H1 (cell line): ENCODE data around the gene ARMC7. TPM values are rescaled to one million over a fixed set of nuclear protein-coding genes. Genes with fewer than 3 reads are reported as not detected.

Experiments
- CTCF ChIA-PET: fragments of 300-600 bp; sonication (Branson Sonifier 250); formaldehyde crosslinking; loops from one replicate; lab custom pipeline; 2021; ENCODE audit not compliant: partially characterized antibody; lab: Charles Lee
- POLR2A ChIA-PET: fragments of 300-600 bp; sonication (Branson Sonifier 250); formaldehyde crosslinking; loops from one replicate; lab custom pipeline; 2021; ENCODE audit warnings: inconsistent platforms; ENCODE audit not compliant: partially characterized antibody; lab: Charles Lee
- DNase-seq, 2 experiments: peaks; one replicate each; pipeline versions ENCODE4 v3.0.0 to v3.0.0-alpha.2; 2010 to 2022; ENCODE audit warnings: low spot score in 2 of 2, low read depth in 1 of 2, mixed read lengths in 1 of 2
- FAIRE-seq: peaks from 2 replicates; lab custom pipeline; 2011; peaks lifted over from hg19 to GRCh38; lab: Jason Lieb, UNC
- H2AFZ ChIP-seq: 2 replicates; pipeline ENCODE4 v1.8.1; 2012; ENCODE audit warnings: low read length, inconsistent platforms
- H2AK5ac ChIP-seq: 2 replicates; pipeline ENCODE4 v1.6.1; 2013; ENCODE audit warnings: low read depth, low read length
- H2BK120ac ChIP-seq: replicated peaks from 2 replicates; pipeline ENCODE3; 2013; ENCODE audit warnings: low read depth, low read length, inconsistent platforms
- H2BK12ac ChIP-seq: 2 replicates; pipeline ENCODE4 v1.6.1; 2013; ENCODE audit warnings: low read depth, low read length
- H2BK15ac ChIP-seq: 2 replicates; pipeline ENCODE4 v1.6.1; 2013; ENCODE audit warnings: low read length
- H2BK20ac ChIP-seq: 2 replicates; pipeline ENCODE4 v1.6.1; 2013; ENCODE audit warnings: low read length
- H2BK5ac ChIP-seq: 2 replicates; pipeline ENCODE4 v1.6.1; 2013; ENCODE audit warnings: low read depth, low read length
- H3K14ac ChIP-seq: 2 replicates; pipeline ENCODE4 v1.6.1; 2013; ENCODE audit warnings: inconsistent platforms; ENCODE audit not compliant: insufficient read length
- H3K18ac ChIP-seq: 2 replicates; pipeline ENCODE4 v1.6.1; 2013; ENCODE audit warnings: low read length; ENCODE audit errors: extremely low read depth
- H3K23ac ChIP-seq: 2 replicates; pipeline ENCODE4 v1.6.1; 2013; ENCODE audit warnings: inconsistent platforms; ENCODE audit not compliant: insufficient read length
- H3K23me2 ChIP-seq: 2 replicates; pipeline ENCODE4 v1.6.1; 2013; ENCODE audit warnings: low read depth, low read length
- H3K27ac ChIP-seq: 2 replicates; pipeline ENCODE4 v1.6.1; 2011; ENCODE audit warnings: low read depth, low read length, inconsistent platforms
- H3K27me3 ChIP-seq, 4 experiments: replicated peaks in 1 of 4; 1 replicate in 1 of 4; 2 replicates in 3 of 4; pipeline versions ENCODE4 v1.6.1 to v1.8.1; 2011 to 2013; ENCODE audit warnings: low read length in 3 of 4, mild to moderate bottlenecking in 3 of 4, inconsistent platforms in 2 of 4, mixed read lengths in 2 of 4, moderate library complexity in 1 of 4; ENCODE audit not compliant: control insufficient read depth in 3 of 4, insufficient read depth in 3 of 4; ENCODE audit errors: extremely low read depth in 1 of 4
- H3K36me3 ChIP-seq, 4 experiments: 2 replicates each; pipeline versions ENCODE4 v1.6.1 to v1.8.1; 2011 to 2013; ENCODE audit warnings: mild to moderate bottlenecking in 4 of 4, low read length in 3 of 4, moderate library complexity in 2 of 4, control low read depth in 1 of 4, inconsistent platforms in 1 of 4; ENCODE audit not compliant: insufficient read depth in 4 of 4, control insufficient read depth in 2 of 4
- H3K4ac ChIP-seq: replicated peaks from 2 replicates; pipeline ENCODE3; 2013; ENCODE audit warnings: low read length, low read depth, mixed read lengths, inconsistent platforms; ENCODE audit not compliant: insufficient read length
- H3K4me1 ChIP-seq, 4 experiments: replicated peaks in 1 of 4; 1 replicate in 1 of 4; 2 replicates in 3 of 4; pipeline versions ENCODE4 v1.6.1 to v1.8.1; 2011 to 2013; ENCODE audit warnings: low read length in 3 of 4, inconsistent platforms in 2 of 4, mixed read lengths in 1 of 4; ENCODE audit not compliant: insufficient read depth in 4 of 4, control insufficient read depth in 3 of 4
- H3K4me2 ChIP-seq, 2 experiments: 2 replicates each; pipeline versions ENCODE4 v1.6.1 to v1.8.1; 2011 to 2013; ENCODE audit warnings: low read depth in 2 of 2, low read length in 2 of 2, control low read depth in 1 of 2, inconsistent platforms in 1 of 2, mild to moderate bottlenecking in 1 of 2; ENCODE audit not compliant: insufficient read depth in 1 of 2
- H3K4me3 ChIP-seq, 4 experiments: fragments of 200-600, 300-600 bp in 1 of 4; sonication (generic), shearing (Covaris generic), sonication (Bioruptor Twin) in 1 of 4; 2 replicates each; pipeline versions ENCODE4 v1.5.1 to v1.8.1; 2011 to 2016; ENCODE audit warnings: low read length in 4 of 4, low read depth in 3 of 4, control low read depth in 2 of 4, inconsistent platforms in 2 of 4, mild to moderate bottlenecking in 2 of 4, mixed read lengths in 1 of 4, moderate library complexity in 1 of 4; ENCODE audit not compliant: insufficient read depth in 2 of 4; ENCODE audit errors: extremely low read depth in 1 of 4
- H3K56ac ChIP-seq: replicated peaks from 2 replicates; pipeline ENCODE3; 2013; ENCODE audit warnings: low read depth, mild to moderate bottlenecking, mixed read lengths, low read length, inconsistent platforms; ENCODE audit not compliant: insufficient read length
- H3K79me1 ChIP-seq: 2 replicates; pipeline ENCODE4 v1.6.1; 2013; ENCODE audit warnings: low read depth, low read length, control low read depth
- H3K79me2 ChIP-seq, 2 experiments: 2 replicates each; pipeline versions ENCODE4 v1.6.1 to v1.8.1; 2012 to 2013; ENCODE audit warnings: low read length in 2 of 2, mild to moderate bottlenecking in 2 of 2, inconsistent platforms in 1 of 2; ENCODE audit not compliant: insufficient read depth in 2 of 2, control insufficient read depth in 1 of 2
- H3K9ac ChIP-seq, 4 experiments: replicated peaks in 1 of 4; 1 replicate in 1 of 4; 2 replicates in 3 of 4; pipeline versions ENCODE4 v1.6.1 to v1.8.1; 2011 to 2013; ENCODE audit warnings: low read depth in 3 of 4, low read length in 3 of 4, control low read depth in 2 of 4, mild to moderate bottlenecking in 2 of 4, moderate library complexity in 2 of 4, inconsistent platforms in 1 of 4; ENCODE audit errors: extremely low read depth in 1 of 4
- H3K9me3 ChIP-seq, 2 experiments: 2 replicates each; pipeline versions ENCODE4 v1.6.1 to v1.8.1; 2012 to 2013; ENCODE audit warnings: mild to moderate bottlenecking in 2 of 2, moderate library complexity in 2 of 2, control low read depth in 1 of 2, inconsistent platforms in 1 of 2, low read depth in 1 of 2, low read length in 1 of 2, mixed read lengths in 1 of 2; ENCODE audit not compliant: insufficient read depth in 2 of 2
- H4K20me1 ChIP-seq, 2 experiments: replicated peaks in 1 of 2; 2 replicates each; pipeline versions ENCODE3 to v1.8.1; 2011 to 2013; ENCODE audit warnings: inconsistent platforms in 2 of 2, low read length in 2 of 2, mild to moderate bottlenecking in 1 of 2; ENCODE audit not compliant: insufficient read depth in 2 of 2, control insufficient read depth in 1 of 2
- H4K5ac ChIP-seq: 2 replicates; pipeline ENCODE4 v1.6.1; 2013; ENCODE audit warnings: low read length, low read depth, mixed read lengths, inconsistent platforms; ENCODE audit not compliant: insufficient read length
- H4K8ac ChIP-seq: 2 replicates; pipeline ENCODE4 v1.8.0; 2013; ENCODE audit warnings: mild to moderate bottlenecking, moderate library complexity, low read length, inconsistent platforms; ENCODE audit not compliant: insufficient read depth; ENCODE audit errors: extremely low read depth
- H4K91ac ChIP-seq: replicated peaks from 2 replicates; pipeline ENCODE3; 2013; ENCODE audit warnings: low read length, mixed read lengths, inconsistent platforms; ENCODE audit not compliant: insufficient read length
- CBX5 ChIP-seq: fragments of 300-800, 300-1000 bp; sonication (generic); IDR thresholded peaks from 2 replicates; pipeline ENCODE4 v1.7.1; 2016; ENCODE audit warnings: antibody characterized with exemption, low read length, low read depth
- CHD2 ChIP-seq: IDR thresholded peaks from 2 replicates; pipeline ENCODE4 v1.6.1; 2012; ENCODE audit warnings: low read length, improper control_type of control experiment
- CTBP2 ChIP-seq: IDR thresholded peaks from 2 replicates; pipeline ENCODE4 v1.7.0; 2011; ENCODE audit warnings: borderline replicate concordance, mild to moderate bottlenecking, moderate library complexity, mixed read lengths, low read length; ENCODE audit not compliant: insufficient read depth, insufficient read length
- FOSL1 ChIP-seq: IDR thresholded peaks from 2 replicates; pipeline ENCODE4 v1.6.1; 2011; ENCODE audit warnings: mild to moderate bottlenecking, low read depth, low read length, moderate library complexity; ENCODE audit not compliant: insufficient read depth
- HDAC2 ChIP-seq, 2 experiments: fragments of 300-600 bp in 1 of 2; sonication (generic) in 1 of 2; IDR thresholded peaks; 2 replicates each; pipeline ENCODE4 v1.6.1; 2011 to 2012; ENCODE audit warnings: low read depth in 2 of 2, low read length in 2 of 2, mild to moderate bottlenecking in 2 of 2, moderate library complexity in 2 of 2, borderline replicate concordance in 1 of 2, inconsistent platforms in 1 of 2
- JUN ChIP-seq: IDR thresholded peaks from 2 replicates; pipeline ENCODE4 v1.6.1; 2011; ENCODE audit warnings: low read depth, mild to moderate bottlenecking, improper control_type of control experiment, low read length
- MAFK ChIP-seq: IDR thresholded peaks from 2 replicates; pipeline ENCODE4 v1.6.1; 2012; ENCODE audit warnings: low read depth, mild to moderate bottlenecking, improper control_type of control experiment, low read length
- POLR2A ChIP-seq, 2 experiments: IDR thresholded peaks; 1 replicate in 1 of 2; 2 replicates in 1 of 2; pipeline ENCODE4 v1.6.1; 2011; ENCODE audit warnings: low read depth in 2 of 2, low read length in 2 of 2, mild to moderate bottlenecking in 2 of 2; ENCODE audit errors: control extremely low read depth in 1 of 2
- RFX5 ChIP-seq: IDR thresholded peaks from 2 replicates; pipeline ENCODE4 v1.6.1; 2011; ENCODE audit warnings: low read depth, low read length, improper control_type of control experiment, borderline replicate concordance
- TCF12 ChIP-seq: IDR thresholded peaks from 2 replicates; pipeline ENCODE4 v1.6.1; 2011; ENCODE audit warnings: low read depth, mild to moderate bottlenecking, low read length
- WGBS, 2 experiments: shearing (Covaris generic) in 1 of 2; methylation state at CpG; one replicate each; pipeline versions ENCODE4 v1.1.6 to v1.1.7; 2013 to 2015; ENCODE audit warnings: low lambda C conversion rate in 2 of 2, mixed read lengths in 2 of 2, inconsistent platforms in 1 of 2, low coverage in 1 of 2, missing lambda C conversion rate in 1 of 2; ENCODE audit not compliant: insufficient replicate concordance in 2 of 2, insufficient coverage in 1 of 2, insufficient read length in 1 of 2; ENCODE audit errors: extremely low coverage in 1 of 2, missing lambda C conversion rate in 1 of 2; 5-methylcytosine and 5-hydroxymethylcytosine counted together
- polyA plus RNA-seq, 7 experiments: library from polyadenylated mRNA; depleted of rRNA in 3 of 7; stranded (reverse) in 5 of 7; unstranded in 2 of 7; fragments of >200 nt in 5 of 7; fragments of 200-250 nt in 2 of 7; gene quantifications; 1 replicate in 5 of 7; 2 replicates in 1 of 7; 4 replicates in 1 of 7; pipeline versions ENCODE4 v1.2.1 to v1.2.3, GENCODE V29; 2011 to 2013; ENCODE audit warnings: missing spikeins in 2 of 7, mixed read lengths in 2 of 7
- total RNA-seq: library from RNA; stranded (reverse); fragmentation: NEBNext Ultra II Directional; extraction: Animal tissue kit (Norgen Biotek cat#: 25700); gene quantifications from 2 replicates; pipeline ENCODE4 v1.2.1, GENCODE V29; 2021

The ARMC7 gene
- total and polyA plus RNA-seq, 2 of the 8 experiments (the other 6 are each of a cell fraction or from before 2014, with no cell fraction given), result 9.8 to 13.6 TPM

- Histone ChIP-seq H2BK20ac (no peak overlapping the region), H3K23ac (no peak overlapping the region), H3K4me2 (no peak overlapping the region), H2BK5ac (no peak overlapping the region), H3K4me1 (no peaks in the 10 kb centered on the region; a peak in 1 of 7 replicates), H3K9ac (no peak overlapping the region), H3K4ac (no peak overlapping the region), H2BK12ac (no peak overlapping the region), H2BK120ac (no peak overlapping the region), H4K20me1 (peaks cover 3 to 12% of the 10 kb centered on the region in 2 experiments), H3K23me2 (no peaks in the 10 kb centered on the region), H3K18ac (no peak overlapping the region), H2AFZ (no peak overlapping the region), H2BK15ac (no peak overlapping the region), H3K9me3 (no peaks in the 10 kb centered on the region), H3K56ac (no peak overlapping the region), H3K4me3 (no peak overlapping the region), H3K14ac (no peak overlapping the region), H3K36me3 (peaks cover 20 to 59% (median 45%) of the 10 kb centered on the region in 4 experiments), H4K5ac (no peak overlapping the region), H3K27me3 (no peaks in the 10 kb centered on the region), H3K79me1 (peaks cover 2% of the 10 kb centered on the region), H2AK5ac (no peak overlapping the region), H3K27ac (no peak overlapping the region), H4K8ac (no peak overlapping the region), H3K79me2 (peaks cover 0 to 1% of the 10 kb centered on the region in 2 experiments; a peak in 1 of 4 replicates), H4K91ac (no peak overlapping the region)
- FAIRE-seq (no peak), DNase-seq (no peak)
- WGBS, 2 experiments, result 90% methylated on average over 8 of the region's 8 CpGs; no CpG with 5 or more reads in 1 of the 2 experiments
- ChIA-PET POLR2A (interaction anchor here (1.7 kb wide), 1 partner anchor 122 kb away, joined by 5 read pairs; no protein-coding TSS in a partner anchor), CTCF (interaction anchor here (0.8 to 8.1 kb wide), 16 partner anchors 11 to 441 kb away, joined by 3 to 81 read pairs (median 7); partner anchors contain the start of genes KCTD2, NT5C and SLC16A5)
- TF ChIP-seq JUN, result no peak
- no peak for TF ChIP-seq POLR2A (IDR thresholded peaks at IDR 0.05; ENCODE audit: control extremely low read depth in 1 of 2, low read depth in 2 of 2, low read length in 2 of 2)
- no peak for TF ChIP-seq TCF12
- no peak for TF ChIP-seq FOSL1
- TF ChIP-seq MAFK, result no peak
- no peak for TF ChIP-seq HDAC2 (IDR thresholded peaks at IDR 0.05; ENCODE audit: borderline replicate concordance in 1 of 2, low read depth in 2 of 2, low read length in 2 of 2)
- no peak for TF ChIP-seq CBX5
- TF ChIP-seq CHD2, result no peak
- TF ChIP-seq RFX5, result no peak
- TF ChIP-seq CTBP2, result no peak
Observed at GRCh38 chr17:75061618-75062017, 48.2 kb upstream of the ARMC7 start.
